Left kidney (tissue), 2 donors: ENCODE data around the gene AGTRAP. TPM values are rescaled to one million over a fixed set of nuclear protein-coding genes. Genes with fewer than 3 reads are reported as not detected.

Experiments used
- DNase-seq: peaks from one replicate; pipeline ENCODE4 v3.0.0-alpha.2; 2013
- polyA plus RNA-seq: library from polyadenylated mRNA; unstranded; fragments of 120-200 nt; gene quantifications from one replicate; pipeline ENCODE4 v1.2.1, GENCODE V29; 2013; ENCODE audit not compliant: insufficient read length

The AGTRAP gene
- polyA plus RNA-seq, 1 donor = 37.1 TPM

DNA sequence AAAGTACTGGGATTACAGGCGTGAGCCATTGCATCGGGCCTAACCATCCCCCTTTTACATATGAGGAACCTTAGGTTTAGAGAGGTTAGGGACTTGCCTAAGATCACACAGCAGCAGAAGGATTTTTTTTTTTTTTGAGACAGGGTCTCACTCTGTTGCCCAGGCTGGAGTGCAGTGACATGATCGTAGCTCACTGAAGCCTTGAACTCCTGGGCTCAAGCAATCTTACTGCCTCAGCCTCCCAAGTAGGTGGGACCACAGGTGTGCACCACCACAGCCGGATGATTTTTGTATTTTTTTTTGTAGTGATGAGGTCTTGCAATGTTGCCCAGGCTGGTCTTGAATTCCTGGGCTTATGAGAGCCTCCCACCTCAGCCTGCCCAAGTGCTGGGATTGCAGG lies 23.9 kb downstream of the AGTRAP start:
- DNase-seq = no peak

DNA sequence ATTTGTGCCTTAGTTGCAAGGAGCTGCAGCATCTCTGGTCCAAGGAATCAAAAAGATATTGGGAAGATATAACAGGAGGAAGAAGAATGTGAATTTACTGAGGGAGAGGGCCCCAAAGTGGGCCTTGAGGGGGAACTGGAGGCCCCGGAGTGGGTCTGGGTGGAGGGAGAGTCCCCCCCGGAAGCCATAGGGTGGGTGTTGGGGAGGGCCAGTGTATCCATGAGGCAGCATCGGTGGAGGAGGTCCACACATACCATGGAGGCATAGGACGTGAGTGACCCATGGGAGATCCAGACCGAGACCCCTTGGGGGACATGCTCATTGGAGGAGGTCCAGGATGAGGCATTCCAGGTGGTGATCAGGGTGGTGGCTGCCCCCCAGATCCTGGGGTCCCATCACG lies 25.3 kb downstream of the AGTRAP start:
- DNase-seq = no peak

DNA sequence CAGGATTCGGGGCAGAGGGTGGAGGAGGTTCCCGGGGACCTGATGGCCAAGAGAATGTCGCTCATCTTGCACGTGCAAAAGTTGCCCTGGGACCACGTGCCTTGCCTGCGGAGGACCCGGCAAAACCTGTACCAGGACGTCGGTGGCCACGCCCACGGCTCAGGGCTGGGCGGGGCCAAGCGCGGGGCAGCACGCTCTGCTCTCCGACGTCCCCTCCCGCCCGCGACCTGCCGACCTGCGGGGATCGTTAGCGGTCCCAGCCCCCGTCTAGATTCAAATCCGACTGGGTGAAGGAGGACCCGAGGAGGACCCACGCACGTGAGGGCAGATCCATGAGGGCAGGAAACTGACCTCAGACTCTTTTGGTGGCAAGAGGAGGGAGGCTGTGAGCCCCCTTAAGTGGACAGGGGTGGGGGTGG lies 26.1 kb downstream of the AGTRAP start, which contains the start of gene C1orf167:
TSS of gene C1orf167 (plus strand) at position 206 of the 419 bp plus-strand sequence. CDS start 2,208 bp downstream, outside the sequence.
- DNase-seq = no peak

DNA sequence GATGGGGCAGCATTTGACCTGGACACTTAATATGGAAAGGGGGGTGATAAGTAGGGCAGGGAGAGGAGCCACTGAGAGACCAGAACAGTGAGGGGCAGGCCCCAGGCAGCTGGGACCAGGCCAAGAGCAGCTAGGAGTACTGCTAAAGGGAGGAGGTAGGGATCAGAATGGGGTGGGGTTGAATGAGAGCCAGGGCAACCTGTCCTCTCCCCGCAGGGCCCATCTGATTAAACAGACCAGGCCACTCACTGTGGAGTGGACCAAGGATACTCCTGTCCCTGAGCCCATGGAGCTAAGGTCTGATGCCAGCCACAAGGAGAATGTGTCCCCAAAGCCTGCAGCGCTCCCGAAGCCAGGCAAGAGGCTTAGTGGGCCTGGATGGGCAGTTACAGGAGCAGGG lies 28.2 kb downstream of the AGTRAP start:
- no peak for DNase-seq

DNA sequence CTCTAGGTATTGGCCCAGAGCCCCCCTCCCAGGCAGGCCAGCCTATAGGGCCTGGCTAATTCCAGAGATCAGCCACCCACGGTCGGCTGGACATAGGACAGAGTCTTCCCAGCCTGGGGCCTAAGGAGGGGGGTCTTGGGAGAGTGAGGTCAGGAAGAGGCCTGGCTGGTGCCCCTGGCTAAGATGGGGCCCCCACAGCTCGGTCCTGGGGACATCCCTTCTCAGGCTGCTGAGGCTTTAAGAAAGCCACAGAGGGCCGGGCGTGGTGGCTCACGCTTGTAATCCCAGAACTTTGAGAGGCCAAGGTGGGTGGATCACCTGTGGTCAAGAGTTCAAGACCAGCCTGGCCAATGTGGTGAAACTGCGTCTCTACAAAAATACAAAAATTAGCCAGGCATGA lies 28.6 kb downstream of the AGTRAP start:
- no peak for DNase-seq

DNA sequence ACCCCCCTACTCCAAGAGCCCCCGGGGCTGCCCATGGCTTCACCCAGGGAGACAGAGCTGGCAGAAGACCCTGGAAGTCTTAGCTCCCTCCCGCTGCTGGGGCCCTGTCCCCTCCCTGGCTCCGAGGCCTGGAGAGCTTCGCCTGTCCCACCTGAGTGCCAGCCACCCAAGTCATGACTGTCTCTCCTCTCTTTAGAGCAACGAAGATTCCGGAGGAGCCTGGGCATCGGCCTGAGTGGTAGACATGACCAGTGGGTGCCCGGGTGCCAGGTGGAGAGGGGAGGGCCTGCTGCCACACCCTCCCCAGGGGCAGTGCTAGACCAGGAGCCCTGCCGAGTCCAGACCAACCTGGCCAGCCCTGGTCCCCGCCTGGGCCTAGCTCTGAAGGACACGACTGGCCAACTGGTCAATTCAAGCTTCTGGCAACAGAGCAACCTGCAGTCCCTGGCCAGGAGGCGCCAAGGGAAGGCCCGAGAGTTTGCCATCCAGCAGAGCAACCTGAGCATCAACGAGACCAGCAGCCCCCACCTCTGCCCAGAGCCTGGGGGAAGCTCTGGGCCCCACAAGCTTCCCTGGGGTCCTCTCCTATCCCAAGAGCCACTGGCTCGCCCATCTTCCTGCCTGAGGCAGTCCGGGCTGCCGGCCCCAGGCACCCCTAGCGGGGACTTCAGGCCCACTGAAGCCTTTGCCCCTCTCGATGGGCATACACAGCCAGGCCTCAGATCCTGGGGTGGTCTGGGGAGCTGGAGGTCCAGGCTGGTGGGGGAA lies 29.9 kb downstream of the AGTRAP start:
- DNase-seq = no peak

DNA sequence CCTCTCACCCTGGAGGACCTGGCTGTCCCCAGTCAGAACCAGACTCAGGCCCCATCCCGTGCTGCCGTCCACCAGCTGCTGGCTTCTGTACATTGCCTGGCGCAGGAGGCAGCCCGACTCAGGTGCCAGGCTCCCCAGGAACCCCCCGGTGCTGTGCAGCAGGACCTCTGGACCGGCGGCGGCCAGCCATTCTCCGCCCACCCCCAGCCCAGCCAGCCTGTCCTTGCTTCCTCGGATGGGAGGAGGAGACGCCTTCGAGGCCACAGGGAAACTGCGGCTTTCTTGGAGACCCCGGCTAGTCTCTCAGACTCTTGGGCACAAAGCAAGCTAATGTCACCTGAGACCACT lies 30.5 kb downstream of the AGTRAP start:
- no peak for DNase-seq

DNA sequence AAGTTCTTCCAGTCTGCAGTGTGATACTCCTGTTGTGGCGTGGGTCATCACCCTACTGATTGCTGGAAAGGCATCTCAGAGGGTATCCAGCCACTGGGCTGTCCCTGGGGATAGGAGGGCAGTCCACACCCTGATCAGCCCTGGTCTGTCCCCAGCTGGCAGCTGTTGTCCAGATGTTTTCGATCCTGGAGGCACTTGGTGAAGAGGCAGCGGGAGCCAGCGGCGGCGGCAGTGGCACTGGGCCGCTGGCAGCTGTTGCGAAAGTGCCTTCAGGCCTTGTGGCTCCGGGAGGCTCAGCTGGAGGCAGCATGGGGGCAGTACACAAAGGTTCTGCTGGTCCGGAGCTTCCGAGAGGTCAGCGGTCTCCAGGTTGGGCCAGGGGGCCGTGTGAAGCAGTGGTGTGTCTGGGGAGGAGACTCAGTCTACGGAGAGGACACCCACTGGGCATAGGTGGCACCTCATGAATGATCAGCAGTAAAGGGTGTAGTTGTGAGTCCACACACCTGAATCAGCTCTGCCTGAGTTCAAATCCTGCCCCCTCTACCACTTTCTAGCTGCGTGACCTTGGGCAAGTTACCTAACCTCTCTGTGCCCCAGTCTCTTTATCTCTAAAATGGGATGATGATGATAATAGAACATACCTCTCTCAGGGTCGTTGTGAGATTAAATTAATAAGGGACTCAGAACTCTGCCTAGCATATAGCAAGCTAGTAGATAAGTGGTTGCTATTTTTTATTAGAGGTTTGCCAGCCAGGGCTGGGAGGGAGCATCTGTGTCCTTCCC lies 32.2 kb downstream of the AGTRAP start:
- DNase-seq = no peak

DNA sequence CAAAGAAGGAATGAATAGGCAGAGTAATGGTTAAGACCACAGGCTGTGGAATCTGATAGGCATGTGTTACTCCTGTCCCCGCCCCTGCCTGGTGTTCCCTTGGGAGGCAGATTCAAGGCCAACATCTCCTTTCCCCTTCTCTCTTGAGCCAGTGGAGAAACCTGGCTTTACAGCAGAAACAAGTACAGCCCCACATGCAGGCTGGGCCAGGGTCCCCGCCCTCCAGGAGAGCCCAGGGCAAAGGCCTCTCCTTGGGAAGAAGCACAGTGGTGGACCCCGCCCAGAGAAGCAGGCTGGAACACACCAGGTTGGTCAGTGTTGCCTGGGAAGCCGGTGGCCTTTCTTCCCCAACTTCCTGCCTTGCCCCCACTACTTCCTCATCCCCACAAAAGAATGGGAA lies 32.9 kb downstream of the AGTRAP start:
- no peak for DNase-seq

DNA sequence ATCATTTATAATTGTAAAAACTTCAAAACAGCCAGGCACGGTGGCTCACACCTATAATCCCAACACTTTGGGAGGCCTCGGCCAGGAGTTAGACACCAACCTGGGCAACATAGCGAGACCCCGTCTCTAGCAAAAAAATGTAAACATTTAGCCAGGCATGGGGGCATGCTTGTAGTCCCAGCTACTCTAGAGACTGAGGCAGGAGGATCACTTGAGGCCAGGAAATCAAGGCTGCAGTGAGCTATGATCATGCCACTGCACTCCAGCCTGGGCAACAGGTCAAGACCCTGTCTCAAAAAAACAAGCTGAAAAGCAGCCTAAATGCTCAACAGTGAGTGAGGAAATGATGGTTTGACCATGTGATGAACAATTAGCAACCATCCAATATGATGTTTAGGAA lies 33.3 kb downstream of the AGTRAP start:
- no peak for DNase-seq

DNA sequence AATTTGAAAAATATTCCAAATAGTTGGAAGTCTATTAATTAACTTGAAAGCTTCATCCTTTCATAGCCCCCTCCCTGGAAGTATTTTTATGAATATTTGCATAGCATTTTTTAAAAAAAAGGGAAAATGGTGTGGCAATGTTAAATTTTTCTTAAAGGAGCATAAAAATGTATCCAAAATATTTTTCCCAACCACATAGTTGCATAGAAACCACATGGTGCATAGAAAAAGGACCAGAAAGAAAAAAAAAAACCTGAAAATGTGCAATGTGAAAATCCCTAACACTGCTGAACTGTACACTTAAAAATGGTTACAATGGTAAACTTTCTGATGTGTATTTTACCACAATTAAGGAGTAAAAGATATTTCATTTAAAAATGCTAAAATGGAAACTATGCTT lies 34.1 kb downstream of the AGTRAP start:
- DNase-seq = no peak

DNA sequence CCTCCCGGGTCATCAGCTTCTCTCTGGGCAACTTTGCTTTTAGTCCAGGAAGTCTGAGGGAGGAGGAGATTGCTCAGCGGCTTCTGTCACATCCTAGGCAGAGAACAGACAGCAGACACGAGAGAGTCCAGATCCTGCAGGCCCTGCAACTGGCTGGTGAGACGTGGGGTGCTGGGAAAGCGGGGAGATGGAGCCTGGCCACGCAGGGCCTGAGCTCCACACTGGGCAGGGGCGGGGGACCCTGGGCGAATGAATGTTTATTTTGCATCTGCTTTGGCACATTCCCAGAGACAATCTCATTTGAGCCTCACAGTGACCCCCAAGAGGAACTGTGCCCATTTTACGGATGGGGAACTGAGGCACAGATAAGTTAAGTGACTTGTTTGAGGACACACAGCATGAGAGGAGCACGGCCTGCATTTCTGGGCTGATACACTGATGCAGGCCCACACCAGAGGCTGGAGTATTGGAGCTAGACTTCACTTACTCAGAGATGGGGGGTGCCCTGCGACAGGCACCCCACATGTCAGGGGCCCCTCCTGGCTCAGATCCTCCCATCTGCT lies 35.6 kb downstream of the AGTRAP start:
- DNase-seq = no peak

DNA sequence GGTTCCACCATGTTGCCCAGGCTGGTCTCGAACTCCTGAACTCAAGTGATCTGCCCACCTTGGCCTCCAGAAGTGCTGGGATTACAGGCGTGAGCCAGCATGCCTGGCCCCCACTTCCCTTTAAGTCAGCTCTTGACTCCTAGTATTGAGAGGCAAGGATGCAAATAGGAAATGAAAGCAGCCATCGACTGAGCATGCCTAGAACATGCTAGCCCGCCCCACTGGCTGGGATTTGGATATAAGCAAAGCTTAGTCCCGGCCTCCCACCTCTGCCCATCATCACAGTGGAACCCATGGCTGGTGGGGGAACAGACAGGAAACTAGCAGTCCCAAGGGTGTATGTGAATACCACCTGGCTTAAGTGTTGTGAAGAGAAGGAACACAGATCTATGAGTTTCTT lies 36.5 kb downstream of the AGTRAP start:
- no peak for DNase-seq

DNA sequence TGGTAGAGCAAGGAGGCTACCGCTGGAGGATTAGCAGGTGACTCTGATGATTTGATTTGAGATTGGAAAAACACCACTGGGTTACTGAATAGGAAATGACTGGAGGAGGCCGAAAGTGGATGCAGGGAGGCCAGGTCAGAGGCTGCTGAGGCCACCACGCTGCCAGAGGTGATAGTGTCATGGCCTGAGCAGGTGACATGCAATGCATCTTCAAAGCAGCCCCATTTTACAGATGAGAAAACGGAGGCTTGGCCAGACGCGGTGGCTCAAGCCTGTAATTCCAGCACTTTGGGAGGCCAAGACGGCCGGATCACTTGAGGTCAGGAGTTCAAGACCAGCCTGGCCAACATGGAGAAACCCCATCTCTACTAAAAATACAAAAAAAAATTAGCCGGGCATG lies 38.8 kb downstream of the AGTRAP start:
- no peak for DNase-seq

DNA sequence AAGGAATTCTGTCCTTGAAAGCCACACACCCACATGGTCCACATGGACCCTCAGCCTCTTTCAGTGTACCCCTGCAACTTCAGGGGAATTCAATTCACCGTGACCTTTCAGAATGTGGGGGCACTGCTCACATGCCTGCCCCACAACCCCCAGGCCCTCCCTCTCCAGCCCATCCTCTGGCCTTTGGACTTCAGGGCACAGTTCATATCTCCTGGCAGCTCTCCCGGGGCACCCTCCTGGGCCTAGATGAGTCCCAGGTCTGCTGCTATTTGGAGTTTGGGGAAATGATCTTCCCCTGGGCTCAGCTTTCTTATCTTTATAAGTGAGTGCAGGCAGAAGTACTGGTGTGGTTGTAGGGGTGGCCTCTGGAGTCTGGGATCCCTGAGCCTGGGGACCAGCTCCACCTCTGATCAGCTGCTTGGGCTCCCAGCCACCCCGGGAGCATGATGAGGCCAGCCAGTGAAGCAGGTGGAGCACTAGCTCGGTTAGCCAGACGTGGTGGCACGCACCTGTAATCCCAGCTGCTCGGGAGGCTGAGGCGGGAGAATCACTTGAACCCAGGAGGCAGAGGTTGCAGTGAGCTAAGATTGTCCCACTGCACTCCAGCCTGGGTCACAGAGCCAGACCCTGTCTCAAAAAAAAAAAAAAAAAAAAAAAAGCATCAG lies 41.9 kb downstream of the AGTRAP start:
- DNase-seq = no peak

DNA sequence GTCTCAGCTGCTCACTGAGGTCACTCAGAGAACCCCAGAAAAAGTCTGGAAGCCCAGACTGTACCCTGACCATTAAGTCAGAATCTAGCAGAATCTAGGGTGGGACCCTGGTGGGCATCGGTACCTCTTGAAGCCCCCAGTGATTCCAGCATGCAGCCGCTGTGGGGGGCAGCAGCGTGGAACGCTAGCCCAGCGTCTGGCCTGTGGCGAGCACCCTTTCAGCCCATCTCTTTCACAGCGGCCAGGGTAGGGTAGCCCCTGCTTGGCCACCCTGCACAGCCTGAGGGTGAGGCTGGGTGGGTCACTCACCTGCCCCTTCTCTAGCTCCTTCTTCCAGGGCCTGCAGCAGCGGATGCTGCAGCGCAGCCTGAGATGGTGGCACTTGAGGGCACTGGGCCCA lies 42.4 kb downstream of the AGTRAP start:
- DNase-seq = no peak

DNA sequence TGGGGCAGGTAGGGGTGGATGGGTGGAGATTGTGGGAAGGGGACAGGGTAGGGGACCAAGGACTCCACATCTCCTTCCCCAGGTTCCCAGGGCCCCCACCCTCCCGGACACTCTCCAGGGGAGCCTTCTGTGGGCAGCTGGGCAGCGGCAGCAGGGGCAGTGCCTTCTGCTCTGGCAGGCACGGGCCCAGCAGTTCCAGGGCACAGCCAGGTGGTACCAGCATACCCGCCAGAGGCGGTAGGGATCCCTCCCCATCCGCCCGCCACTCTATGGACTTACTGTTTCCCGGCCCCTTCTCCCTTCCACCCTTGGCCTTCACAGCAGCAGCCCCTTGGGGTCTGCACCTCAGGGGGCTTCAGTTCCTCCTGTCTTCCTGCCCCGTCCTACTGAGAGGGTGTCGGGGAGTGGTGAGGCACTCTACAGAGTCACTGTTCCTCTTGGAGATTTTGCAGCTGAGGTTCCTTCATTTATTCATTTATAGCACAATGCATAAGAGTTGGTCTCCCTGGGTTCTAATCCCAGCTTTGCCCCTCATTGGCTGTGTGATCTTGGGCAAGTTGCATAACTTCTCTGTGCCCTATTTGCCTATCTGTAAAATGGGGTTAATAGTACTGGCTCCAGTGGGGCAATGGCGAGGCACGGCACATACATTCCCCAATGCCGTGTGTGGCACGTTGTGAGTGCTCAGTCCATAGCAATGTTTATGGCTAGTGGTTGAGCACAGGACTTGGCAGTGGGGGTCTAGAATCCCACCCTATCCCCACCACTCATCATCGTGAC lies 43.1 kb downstream of the AGTRAP start:
- DNase-seq = no peak

DNA sequence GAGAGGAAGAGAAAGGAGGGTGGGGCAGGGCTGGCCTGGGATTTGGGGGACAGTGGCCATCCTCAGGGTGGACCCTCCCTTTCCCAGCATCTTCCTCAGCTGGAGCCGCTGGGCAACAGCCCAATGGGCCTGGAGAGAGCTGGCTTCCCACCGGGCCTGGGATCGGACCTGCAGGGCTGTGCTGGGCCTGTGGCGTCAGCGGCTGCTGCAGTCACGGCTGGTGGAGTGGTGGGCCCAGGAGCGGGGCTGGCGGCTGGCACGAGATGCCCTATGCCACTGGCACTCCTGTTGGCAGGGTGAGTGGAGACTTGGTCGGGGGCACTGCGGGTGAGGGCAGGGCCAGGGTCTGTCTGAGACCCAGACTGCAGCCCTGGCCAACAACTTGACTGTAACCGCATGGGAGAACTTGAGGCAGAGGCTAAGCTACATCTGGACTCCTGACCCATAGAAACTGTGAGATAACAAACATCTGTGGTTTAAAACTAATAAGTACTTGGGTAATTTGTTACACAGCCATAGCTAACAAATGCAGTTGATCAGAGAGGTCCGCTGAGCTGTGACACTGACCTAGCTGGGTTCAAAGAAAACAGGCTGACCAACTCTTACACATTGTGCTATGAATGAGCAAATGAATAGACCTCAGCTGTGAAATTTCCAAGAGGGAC lies 43.9 kb downstream of the AGTRAP start:
- DNase-seq = no peak

DNA sequence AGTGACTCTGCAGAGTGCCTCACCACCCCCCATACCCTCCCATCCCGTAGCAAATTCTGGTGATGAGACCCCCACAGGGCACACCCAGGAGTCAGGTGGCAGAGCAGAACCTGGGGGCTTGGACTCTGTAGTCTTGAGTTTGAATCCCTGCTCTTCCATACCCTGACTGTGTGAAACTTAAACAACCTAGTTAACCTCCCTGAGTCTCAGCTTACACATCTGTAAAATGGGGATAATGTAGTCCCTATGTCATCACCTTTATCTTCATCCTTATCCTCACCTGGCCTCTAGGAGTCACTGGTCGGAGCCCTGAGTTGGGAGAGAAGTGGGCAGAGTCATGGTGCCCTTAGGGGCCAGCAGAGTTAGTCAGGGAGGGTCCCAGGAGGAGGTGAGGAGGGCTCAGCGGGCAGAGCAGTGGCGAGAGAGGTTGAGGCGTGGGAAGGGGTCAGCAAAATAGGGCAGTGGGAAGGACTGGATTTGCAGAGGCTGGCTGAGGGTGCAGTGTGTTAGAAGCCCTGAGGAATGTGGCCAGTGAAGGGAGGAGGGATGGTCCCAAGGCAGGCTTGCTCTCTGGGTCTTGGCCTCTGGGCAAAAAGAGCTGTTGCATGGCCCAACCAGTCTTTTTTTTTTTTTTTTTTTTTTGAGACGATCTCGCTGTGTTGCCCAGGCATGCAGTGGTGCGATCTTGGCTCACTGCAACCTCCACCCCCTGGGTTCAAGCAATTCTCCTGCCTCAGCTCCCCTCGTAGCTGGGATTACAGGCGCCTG lies 44.6 kb downstream of the AGTRAP start:
- DNase-seq = no peak

DNA sequence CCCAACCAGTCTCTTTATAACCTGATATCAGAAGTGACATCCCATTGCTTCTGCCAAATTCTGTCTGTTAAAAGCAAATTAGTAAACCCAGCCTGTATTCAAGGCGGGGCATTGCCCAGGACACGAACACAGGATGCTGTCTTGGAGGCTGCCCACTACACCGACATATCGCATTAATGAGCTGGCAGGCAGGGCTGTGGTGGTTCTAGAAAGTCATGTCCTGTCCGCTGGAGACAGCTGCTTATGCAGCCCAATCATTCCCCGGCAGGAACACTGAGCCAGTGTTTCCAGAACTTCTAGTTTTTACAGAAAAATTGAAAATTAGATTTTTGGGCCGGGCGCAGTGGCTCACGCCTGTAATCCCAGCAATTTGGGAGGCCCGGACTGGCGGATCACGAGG lies 45.4 kb downstream of the AGTRAP start:
- DNase-seq = no peak
